ENCODE results near the gene EMC8.

The EMC8 gene

GRCh38 chr16:85832570-85833218, 33.4 kb upstream of the EMC8 start:
- no peak overlapping the region for H3K9ac ChIP-seq (ENCODE audit: low read length)
- H3K9me3 ChIP-seq (ENCODE audit: control insufficient read depth, low read length): no peaks in the 10 kb centered on the region
- peaks cover 19% of the 10 kb centered on the region for H3K27me3 ChIP-seq (ENCODE audit: control insufficient read depth, insufficient read depth, low read length)
- no peaks in the 10 kb centered on the region for H3K4me1 ChIP-seq (ENCODE audit: control insufficient read depth, insufficient read depth, low read length)
- no peak overlapping the region for H3K4me3 ChIP-seq (ENCODE audit: low read length)
- H3K36me3 ChIP-seq (ENCODE audit: control insufficient read depth, insufficient read depth, low read length): no peaks in the 10 kb centered on the region

GRCh38 chr16:85830821-85831220, 31.5 kb upstream of the EMC8 start:
- Histone ChIP-seq H3K9ac (ENCODE audit: low read length) (no peak overlapping the region), H3K36me3 (ENCODE audit: control insufficient read depth, insufficient read depth, low read length) (no peaks in the 10 kb centered on the region), H3K4me3 (ENCODE audit: low read length) (no peak overlapping the region), H3K9me3 (ENCODE audit: control insufficient read depth, low read length) (no peaks in the 10 kb centered on the region), H3K4me1 (ENCODE audit: control insufficient read depth, insufficient read depth, low read length) (no peaks in the 10 kb centered on the region), H3K27me3 (ENCODE audit: control insufficient read depth, insufficient read depth, low read length) (peaks cover 11% of the 10 kb centered on the region)

- Histone ChIP-seq H3K4me3 (ENCODE audit: low read length) (no peak overlapping the region), H3K9ac (ENCODE audit: low read length) (no peak overlapping the region), H3K27me3 (ENCODE audit: control insufficient read depth, insufficient read depth, low read length) (peaks cover 6% of the 10 kb centered on the region), H3K36me3 (ENCODE audit: control insufficient read depth, insufficient read depth, low read length) (no peaks in the 10 kb centered on the region), H3K4me1 (ENCODE audit: control insufficient read depth, insufficient read depth, low read length) (no peaks in the 10 kb centered on the region), H3K9me3 (ENCODE audit: control insufficient read depth, low read length) (no peaks in the 10 kb centered on the region)
Observed at GRCh38 chr16:85829751-85830445, 30.6 kb upstream of the EMC8 start.

- no peaks in the 10 kb centered on the region for H3K9me3 ChIP-seq (ENCODE audit: control insufficient read depth, low read length)
- H3K36me3 ChIP-seq (ENCODE audit: control insufficient read depth, insufficient read depth, low read length): no peaks in the 10 kb centered on the region
- no peaks in the 10 kb centered on the region for H3K4me1 ChIP-seq (ENCODE audit: control insufficient read depth, insufficient read depth, low read length)
- no peak overlapping the region for H3K9ac ChIP-seq (ENCODE audit: low read length)
- H3K4me3 ChIP-seq (ENCODE audit: low read length): no peak overlapping the region
- peaks cover 4% of the 10 kb centered on the region for H3K27me3 ChIP-seq (ENCODE audit: control insufficient read depth, insufficient read depth, low read length)
Observed at GRCh38 chr16:85829171-85829719, 29.9 kb upstream of the EMC8 start.

GRCh38 chr16:85828166-85828565, 28.8 kb upstream of the EMC8 start:
- H3K9ac ChIP-seq (ENCODE audit: low read length): no peak overlapping the region
- no peaks in the 10 kb centered on the region for H3K36me3 ChIP-seq (ENCODE audit: control insufficient read depth, insufficient read depth, low read length)
- no peak overlapping the region for H3K4me3 ChIP-seq (ENCODE audit: low read length)
- H3K9me3 ChIP-seq (ENCODE audit: control insufficient read depth, low read length): no peaks in the 10 kb centered on the region
- H3K4me1 ChIP-seq (ENCODE audit: control insufficient read depth, insufficient read depth, low read length): no peaks in the 10 kb centered on the region
- peaks cover 4% of the 10 kb centered on the region for H3K27me3 ChIP-seq (ENCODE audit: control insufficient read depth, insufficient read depth, low read length)

GRCh38 chr16:85826686-85827247, 27.4 kb upstream of the EMC8 start:
- no peaks in the 10 kb centered on the region for H3K9me3 ChIP-seq (ENCODE audit: control insufficient read depth, low read length)
- H3K4me3 ChIP-seq (ENCODE audit: low read length): no peak overlapping the region
- no peaks in the 10 kb centered on the region for H3K36me3 ChIP-seq (ENCODE audit: control insufficient read depth, insufficient read depth, low read length)
- H3K27me3 ChIP-seq (ENCODE audit: control insufficient read depth, insufficient read depth, low read length): peaks cover 4% of the 10 kb centered on the region
- H3K4me1 ChIP-seq (ENCODE audit: control insufficient read depth, insufficient read depth, low read length): peaks cover 2% of the 10 kb centered on the region
- H3K9ac ChIP-seq (ENCODE audit: low read length): no peak overlapping the region

- Histone ChIP-seq H3K27me3 (ENCODE audit: control insufficient read depth, insufficient read depth, low read length) (peaks cover 11% of the 10 kb centered on the region), H3K4me3 (ENCODE audit: low read length) (no peak overlapping the region)
Observed at GRCh38 chr16:85825326-85825725, 26.0 kb upstream of the EMC8 start.

GRCh38 chr16:85824161-85825135, 25.1 kb upstream of the EMC8 start:
- no peaks in the 10 kb centered on the region for H3K36me3 ChIP-seq (ENCODE audit: control insufficient read depth, insufficient read depth, low read length)
- no peak overlapping the region for H3K9ac ChIP-seq (ENCODE audit: low read length)
- no peaks in the 10 kb centered on the region for H3K9me3 ChIP-seq (ENCODE audit: control insufficient read depth, low read length)
- no peak overlapping the region for H3K4me3 ChIP-seq (ENCODE audit: low read length)
- peaks cover 13% of the 10 kb centered on the region for H3K27me3 ChIP-seq (ENCODE audit: control insufficient read depth, insufficient read depth, low read length)
- peaks cover 11% of the 10 kb centered on the region for H3K4me1 ChIP-seq (ENCODE audit: control insufficient read depth, insufficient read depth, low read length)

More at GRCh38 chr16:85825326-85825725, 26.0 kb upstream of the EMC8 start:
- Histone ChIP-seq H3K4me1 (ENCODE audit: control insufficient read depth, insufficient read depth, low read length) (peaks cover 11% of the 10 kb centered on the region), H3K9ac (ENCODE audit: low read length) (no peak overlapping the region), H3K9me3 (ENCODE audit: control insufficient read depth, low read length) (no peaks in the 10 kb centered on the region), H3K36me3 (ENCODE audit: control insufficient read depth, insufficient read depth, low read length) (no peaks in the 10 kb centered on the region)

GRCh38 chr16:85823328-85823920, 24.1 kb upstream of the EMC8 start:
- H3K9me3 ChIP-seq (ENCODE audit: control insufficient read depth, low read length): no peaks in the 10 kb centered on the region
- peaks cover 13% of the 10 kb centered on the region for H3K27me3 ChIP-seq (ENCODE audit: control insufficient read depth, insufficient read depth, low read length)
- no peak overlapping the region for H3K4me3 ChIP-seq (ENCODE audit: low read length)
- no peak overlapping the region for H3K9ac ChIP-seq (ENCODE audit: low read length)
- H3K4me1 ChIP-seq (ENCODE audit: control insufficient read depth, insufficient read depth, low read length): peaks cover 11% of the 10 kb centered on the region
- no peaks in the 10 kb centered on the region for H3K36me3 ChIP-seq (ENCODE audit: control insufficient read depth, insufficient read depth, low read length)

GRCh38 chr16:85822145-85822544, 22.8 kb upstream of the EMC8 start:
- peaks cover 13% of the 10 kb centered on the region for H3K27me3 ChIP-seq (ENCODE audit: control insufficient read depth, insufficient read depth, low read length)
- H3K9me3 ChIP-seq (ENCODE audit: control insufficient read depth, low read length): no peaks in the 10 kb centered on the region
- H3K4me1 ChIP-seq (ENCODE audit: control insufficient read depth, insufficient read depth, low read length): peaks cover 11% of the 10 kb centered on the region
- H3K36me3 ChIP-seq (ENCODE audit: control insufficient read depth, insufficient read depth, low read length): no peaks in the 10 kb centered on the region
- no peak overlapping the region for H3K4me3 ChIP-seq (ENCODE audit: low read length)
- H3K9ac ChIP-seq (ENCODE audit: low read length): no peak overlapping the region

- peaks cover 13% of the 10 kb centered on the region for H3K27me3 ChIP-seq (ENCODE audit: control insufficient read depth, insufficient read depth, low read length)
- no peak overlapping the region for H3K9ac ChIP-seq (ENCODE audit: low read length)
Observed at GRCh38 chr16:85821390-85822135, 22.2 kb upstream of the EMC8 start.

More at GRCh38 chr16:85821390-85822135, 22.2 kb upstream of the EMC8 start:
- Histone ChIP-seq H3K9me3 (ENCODE audit: control insufficient read depth, low read length) (no peaks in the 10 kb centered on the region), H3K36me3 (ENCODE audit: control insufficient read depth, insufficient read depth, low read length) (no peaks in the 10 kb centered on the region), H3K4me1 (ENCODE audit: control insufficient read depth, insufficient read depth, low read length) (peaks cover 11% of the 10 kb centered on the region), H3K4me3 (ENCODE audit: low read length) (no peak overlapping the region)

All from mucosa of stomach (tissue), 1 donor.